Muscle layer of colon (tissue), 2 donors: ENCODE data around the gene F13A1.

ENCODE experiments used
- H3K27ac ChIP-seq: one replicate; pipeline ENCODE4 v1.7.0; 2013; ENCODE audit warnings: low read depth, mild to moderate bottlenecking, low read length, moderate library complexity
- H3K27me3 ChIP-seq, 2 donors: one replicate each; pipeline ENCODE4 v1.7.0; 2013; ENCODE audit warnings: low read length in 2 of 2, mild to moderate bottlenecking in 2 of 2; ENCODE audit not compliant: insufficient read depth in 2 of 2, control insufficient read depth in 1 of 2
- H3K36me3 ChIP-seq: one replicate; pipeline ENCODE4 v1.7.0; 2013; ENCODE audit warnings: mild to moderate bottlenecking, low read length; ENCODE audit not compliant: insufficient read depth
- H3K4me1 ChIP-seq: one replicate; pipeline ENCODE4 v1.7.0; 2013; ENCODE audit warnings: mild to moderate bottlenecking, low read length; ENCODE audit not compliant: insufficient read depth
- H3K4me3 ChIP-seq, 2 donors: one replicate each; pipeline ENCODE4 v1.7.0; 2013; ENCODE audit warnings: low read length in 2 of 2, low read depth in 1 of 2, mild to moderate bottlenecking in 1 of 2, moderate library complexity in 1 of 2
- H3K9ac ChIP-seq: one replicate; pipeline ENCODE4 v1.7.0; 2013; ENCODE audit warnings: low read length
- H3K9me3 ChIP-seq: one replicate; pipeline ENCODE4 v1.7.0; 2013; ENCODE audit warnings: mild to moderate bottlenecking, low read length
- donor health status: abdominal sarcoma.
- donor health status: Adenocarcinoma of cecum.

F13A1 gene

GRCh38 chr6:6131492-6132109, 188.9 kb downstream of the F13A1 start:
- no peaks in the 10 kb centered on the region for H3K27me3 ChIP-seq
- no peak overlapping the region for H3K4me3 ChIP-seq
- H3K36me3 ChIP-seq, result no peaks in the 10 kb centered on the region
- no peak overlapping the region for H3K27ac ChIP-seq
- H3K9ac ChIP-seq, result no peak overlapping the region
- no peaks in the 10 kb centered on the region for H3K9me3 ChIP-seq
- no peaks in the 10 kb centered on the region for H3K4me1 ChIP-seq

GRCh38 chr6:6125495-6125894, 195.0 kb downstream of the F13A1 start:
- H3K9ac ChIP-seq, result no peak overlapping the region
- no peak overlapping the region for H3K27ac ChIP-seq
- no peaks in the 10 kb centered on the region for H3K9me3 ChIP-seq
- H3K27me3 ChIP-seq, result no peaks in the 10 kb centered on the region
- no peak overlapping the region for H3K4me3 ChIP-seq
- no peaks in the 10 kb centered on the region for H3K36me3 ChIP-seq
- H3K4me1 ChIP-seq, result no peaks in the 10 kb centered on the region

DNA sequence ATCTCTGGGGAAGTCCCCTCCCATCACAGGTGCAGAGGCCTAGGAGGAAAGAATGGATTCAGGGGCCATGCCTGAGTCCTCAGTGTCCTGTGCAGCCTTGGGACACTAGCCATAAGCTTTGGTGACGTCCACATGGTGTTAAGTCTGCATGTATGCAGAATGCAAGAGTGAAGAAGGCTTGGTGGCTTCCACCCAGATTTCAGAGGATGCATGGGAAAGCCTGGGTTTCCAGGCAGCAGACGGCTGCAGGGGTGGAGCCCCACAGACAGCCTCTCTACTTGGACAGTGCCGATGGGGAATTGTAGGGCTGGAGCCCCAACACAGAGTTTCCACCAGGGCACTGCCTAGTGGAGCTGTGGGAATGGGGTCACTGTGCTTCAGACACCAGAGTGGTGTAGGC, 196.7 kb downstream of the F13A1 start:
- no peaks in the 10 kb centered on the region for H3K9me3 ChIP-seq
- H3K27me3 ChIP-seq, result no peaks in the 10 kb centered on the region
- H3K4me1 ChIP-seq, result no peaks in the 10 kb centered on the region
- H3K4me3 ChIP-seq, result no peak overlapping the region
- H3K9ac ChIP-seq, result no peak overlapping the region
- H3K36me3 ChIP-seq, result no peaks in the 10 kb centered on the region
- H3K27ac ChIP-seq, result no peak overlapping the region

GRCh38 chr6:6121943-6122342, 198.5 kb downstream of the F13A1 start:
- H3K9ac ChIP-seq, result no peak overlapping the region
- H3K36me3 ChIP-seq, result no peaks in the 10 kb centered on the region
- H3K4me3 ChIP-seq, result no peak overlapping the region
- no peaks in the 10 kb centered on the region for H3K27me3 ChIP-seq
- H3K9me3 ChIP-seq, result no peaks in the 10 kb centered on the region
- H3K4me1 ChIP-seq, result no peaks in the 10 kb centered on the region
- no peak overlapping the region for H3K27ac ChIP-seq

- Histone ChIP-seq H3K4me3 (no peak overlapping the region), H3K9me3 (no peaks in the 10 kb centered on the region), H3K4me1 (no peaks in the 10 kb centered on the region), H3K36me3 (no peaks in the 10 kb centered on the region), H3K27me3 (no peaks in the 10 kb centered on the region), H3K27ac (no peak overlapping the region), H3K9ac (no peak overlapping the region)
Observed at GRCh38 chr6:6105472-6106036, 214.9 kb downstream of the F13A1 start.
